ENCODE data around the gene CTAGE6. TPM values are rescaled to one million over a fixed set of nuclear protein-coding genes. Genes with fewer than 3 reads are reported as not detected.

Gene CTAGE6
- total and polyA plus RNA-seq, 9 of the 15 experiments (the other 6 are each of a cell fraction or from before 2014, with no cell fraction given), result 0.04 to 0.21 (median 0.11) TPM; not detected in 5

- TF ChIP-seq BHLHE40 (IDR thresholded peaks at IDR 0.05; ENCODE audit: low read length), result no peak
- TF ChIP-seq ARID2 (IDR thresholded peaks at IDR 0.05), result no peak
- 0 out of 2 replicates have a peak, but pooled peaks have one; percentile 8 for TF ChIP-seq EHMT2 (IDR thresholded peaks at IDR 0.05)
- 0 out of 5 replicates have a peak, but pooled peaks cover 0 to 2% of the 10 kb centered on the region in 2 experiments for H3K4me1 ChIP-seq (replicated peaks in 1 of 2; ENCODE audit: control insufficient read depth in 2 of 2, insufficient read depth in 2 of 2, low read length in 2 of 2)
- POLR2A ChIA-PET, result no interaction called here
- ATAC-seq, result no peak
- no peaks in the 10 kb centered on the region for H4K20me1 ChIP-seq (replicated peaks; ENCODE audit: control insufficient read depth, insufficient read depth, low read length)
- BruUV-seq (replicated peaks), result no TSS peak
- WGBS (ENCODE audit: insufficient coverage, low coverage, missing lambda C conversion rate), result 14% methylated on average over 5 of the region's 5 CpGs
- H3K27ac ChIP-seq (ENCODE audit: extremely low read depth, low read depth, low read length), result no peak overlapping the region
- no peaks in the 10 kb centered on the region for H3K79me2 ChIP-seq (ENCODE audit: control insufficient read depth, insufficient read depth, low read length)
- no peaks in the 10 kb centered on the region for H3K36me3 ChIP-seq (ENCODE audit: control insufficient read depth, insufficient read depth, low read length)
- H3K4me3 ChIP-seq, result no peak overlapping the region
- CTCF ChIA-PET (ENCODE audit: low intra/inter-chr PET ratio), result no interaction called here
- in situ Hi-C loops (cut with MboI) (no loop called here), intact Hi-C loops (cut with micrococcal nuclease) (no loop called here)
- 0 out of 2 replicates have a peak overlapping the region, but pooled peaks have one; percentile 11 for H2AFZ ChIP-seq (ENCODE audit: low read depth, low read length)
- no peaks in the 10 kb centered on the region for H3K27me3 ChIP-seq (ENCODE audit: control insufficient read depth in 2 of 2, insufficient read depth in 2 of 2, low read length in 2 of 2)
- H3K9me3 ChIP-seq (replicated peaks; ENCODE audit: control insufficient read depth, insufficient read depth, low read depth, low read length), result no peaks in the 10 kb centered on the region
- no peaks in the 10 kb centered on the region for H3K9me1 ChIP-seq (ENCODE audit: control insufficient read depth, insufficient read depth, low read length)
- FAIRE-seq, result no peak
- peak in 1 of 4 experiments; percentile 5 for DNase-seq (ENCODE audit: extremely low read depth in 1 of 4, low spot score in 3 of 4)
- H3K9ac ChIP-seq (ENCODE audit: insufficient read depth in 1 of 2, low read depth in 2 of 2, low read length in 2 of 2), result no peak overlapping the region
- H3K4me2 ChIP-seq (ENCODE audit: insufficient read depth, low read length), result no peak overlapping the region
These were observed 23.6 kb downstream of the CTAGE6 start for GRCh38 chr7:143733876-143734275.

- Histone ChIP-seq H3K79me2 (ENCODE audit: control insufficient read depth, insufficient read depth, low read length) (no peaks in the 10 kb centered on the region), H3K4me2 (ENCODE audit: insufficient read depth, low read length) (no peak overlapping the region), H3K9me1 (ENCODE audit: control insufficient read depth, insufficient read depth, low read length) (no peaks in the 10 kb centered on the region), H3K27me3 (ENCODE audit: control insufficient read depth in 2 of 2, insufficient read depth in 2 of 2, low read length in 2 of 2) (no peaks in the 10 kb centered on the region), H2AFZ (ENCODE audit: low read depth, low read length) (no peak overlapping the region), H3K9ac (ENCODE audit: insufficient read depth in 1 of 2, low read depth in 2 of 2, low read length in 2 of 2) (no peak overlapping the region), H3K9me3 (replicated peaks; ENCODE audit: control insufficient read depth, insufficient read depth, low read depth, low read length) (no peaks in the 10 kb centered on the region), H4K20me1 (replicated peaks; ENCODE audit: control insufficient read depth, insufficient read depth, low read length) (no peaks in the 10 kb centered on the region), H3K27ac (ENCODE audit: extremely low read depth, low read depth, low read length) (no peak overlapping the region), H3K4me1 (replicated peaks in 1 of 2; ENCODE audit: control insufficient read depth in 2 of 2, insufficient read depth in 2 of 2, low read length in 2 of 2) (no peaks in the 10 kb centered on the region; a peak in 1 of 5 replicates), H3K4me3 (no peak overlapping the region), H3K36me3 (ENCODE audit: control insufficient read depth, insufficient read depth, low read length) (no peaks in the 10 kb centered on the region)
- intact Hi-C loops (cut with micrococcal nuclease), result no loop called here
- ChIA-PET CTCF (ENCODE audit: low intra/inter-chr PET ratio) (no interaction called here), POLR2A (no interaction called here)
- ATAC-seq (no peak), DNase-seq (ENCODE audit: extremely low read depth in 1 of 4, low spot score in 3 of 4) (peak in 1 of 4 experiments; percentile 0), FAIRE-seq (no peak)
- WGBS (ENCODE audit: insufficient coverage, low coverage, missing lambda C conversion rate), result 51% methylated on average over 3 of the region's 3 CpGs
- in situ Hi-C loops (cut with MboI), result no loop called here
- TF ChIP-seq, protein P1, sequence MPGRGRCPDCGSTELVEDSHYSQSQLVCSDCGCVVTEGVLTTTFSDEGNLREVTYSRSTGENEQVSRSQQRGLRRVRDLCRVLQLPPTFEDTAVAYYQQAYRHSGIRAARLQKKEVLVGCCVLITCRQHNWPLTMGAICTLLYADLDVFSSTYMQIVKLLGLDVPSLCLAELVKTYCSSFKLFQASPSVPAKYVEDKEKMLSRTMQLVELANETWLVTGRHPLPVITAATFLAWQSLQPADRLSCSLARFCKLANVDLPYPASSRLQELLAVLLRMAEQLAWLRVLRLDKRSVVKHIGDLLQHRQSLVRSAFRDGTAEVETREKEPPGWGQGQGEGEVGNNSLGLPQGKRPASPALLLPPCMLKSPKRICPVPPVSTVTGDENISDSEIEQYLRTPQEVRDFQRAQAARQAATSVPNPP (IDR thresholded peaks at IDR 0.05; ENCODE audit: borderline replicate concordance, insufficient read depth, insufficient read length), result no peak
- TF ChIP-seq, protein P2, sequence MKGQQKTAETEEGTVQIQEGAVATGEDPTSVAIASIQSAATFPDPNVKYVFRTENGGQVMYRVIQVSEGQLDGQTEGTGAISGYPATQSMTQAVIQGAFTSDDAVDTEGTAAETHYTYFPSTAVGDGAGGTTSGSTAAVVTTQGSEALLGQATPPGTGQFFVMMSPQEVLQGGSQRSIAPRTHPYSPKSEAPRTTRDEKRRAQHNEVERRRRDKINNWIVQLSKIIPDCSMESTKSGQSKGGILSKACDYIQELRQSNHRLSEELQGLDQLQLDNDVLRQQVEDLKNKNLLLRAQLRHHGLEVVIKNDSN (CRISPR knock-in tag; IDR thresholded peaks at IDR 0.05), result 0 out of 2 replicates have a peak, but pooled peaks have one; percentile 19
- TF ChIP-seq MED1 (CRISPR knock-in tag; IDR thresholded peaks at IDR 0.05; ENCODE audit: borderline replicate concordance) (no peak), DMBX1 (CRISPR knock-in tag; IDR thresholded peaks at IDR 0.05; ENCODE audit: borderline replicate concordance) (no peak), MTF1 (CRISPR knock-in tag; IDR thresholded peaks at IDR 0.05; ENCODE audit: borderline replicate concordance) (no peak)
- no TSS peak for BruUV-seq (replicated peaks)
These were observed 29.1 kb downstream of the CTAGE6 start for GRCh38 chr7:143728333-143728862.

Measured in K562 (cell line).